ENCODE results near the gene CDC42EP1. TPM values are rescaled to one million over a fixed set of nuclear protein-coding genes. Genes with fewer than 3 reads are reported as not detected.

The CDC42EP1 gene
- total RNA-seq, 1 donor from 2014 or later: 5.8 TPM

GRCh38 chr22:37542959-37543358 is 17.3 kb upstream of the CDC42EP1 start:
- TF ChIP-seq CTCF (IDR thresholded peaks at IDR 0.05; ENCODE audit: insufficient read depth, low read length, severe bottlenecking): no peak
- no peak for DNase-seq (ENCODE audit: low read depth)
- no peak for FAIRE-seq
- Histone ChIP-seq H3K27me3 (ENCODE audit: control insufficient read depth, insufficient read depth, low read length) (no peaks in the 10 kb centered on the region), H3K4me3 (ENCODE audit: low read depth, low read length) (no peak overlapping the region), H3K36me3 (ENCODE audit: control insufficient read depth, insufficient read depth, low read length) (no peaks in the 10 kb centered on the region)

GRCh38 chr22:37544955-37545702 is 15.2 kb upstream of the CDC42EP1 start:
- H3K36me3 ChIP-seq (ENCODE audit: control insufficient read depth, insufficient read depth, low read length): no peaks in the 10 kb centered on the region
- DNase-seq (ENCODE audit: low read depth): peak; percentile 71
- peak; percentile 85 for TF ChIP-seq CTCF (IDR thresholded peaks at IDR 0.05; ENCODE audit: insufficient read depth, low read length, severe bottlenecking)
- no peak overlapping the region for H3K4me3 ChIP-seq (ENCODE audit: low read depth, low read length)
- no peak for FAIRE-seq
- no peaks in the 10 kb centered on the region for H3K27me3 ChIP-seq (ENCODE audit: control insufficient read depth, insufficient read depth, low read length)

- peak; percentile 65 for DNase-seq (ENCODE audit: low read depth)
- no peak for FAIRE-seq
- TF ChIP-seq CTCF (IDR thresholded peaks at IDR 0.05; ENCODE audit: insufficient read depth, low read length, severe bottlenecking): no peak
- Histone ChIP-seq H3K4me3 (ENCODE audit: low read depth, low read length) (no peak overlapping the region), H3K36me3 (ENCODE audit: control insufficient read depth, insufficient read depth, low read length) (no peaks in the 10 kb centered on the region), H3K27me3 (ENCODE audit: control insufficient read depth, insufficient read depth, low read length) (no peaks in the 10 kb centered on the region)
Measured at GRCh38 chr22:37545703-37546436, 14.4 kb upstream of the CDC42EP1 start.

- no peak overlapping the region for H3K4me3 ChIP-seq (ENCODE audit: low read depth, low read length)
- no peak for TF ChIP-seq CTCF (IDR thresholded peaks at IDR 0.05; ENCODE audit: insufficient read depth, low read length, severe bottlenecking)
- no peaks in the 10 kb centered on the region for H3K36me3 ChIP-seq (ENCODE audit: control insufficient read depth, insufficient read depth, low read length)
- FAIRE-seq (no peak), DNase-seq (ENCODE audit: low read depth) (no peak)
- no peaks in the 10 kb centered on the region for H3K27me3 ChIP-seq (ENCODE audit: control insufficient read depth, insufficient read depth, low read length)
Measured at GRCh38 chr22:37546437-37547250, 13.6 kb upstream of the CDC42EP1 start.

- no peaks in the 10 kb centered on the region for H3K36me3 ChIP-seq (ENCODE audit: control insufficient read depth, insufficient read depth, low read length)
- TF ChIP-seq CTCF (IDR thresholded peaks at IDR 0.05; ENCODE audit: insufficient read depth, low read length, severe bottlenecking): no peak
- DNase-seq (ENCODE audit: low read depth) (no peak), FAIRE-seq (no peak)
- no peaks in the 10 kb centered on the region for H3K27me3 ChIP-seq (ENCODE audit: control insufficient read depth, insufficient read depth, low read length)
- H3K4me3 ChIP-seq (ENCODE audit: low read depth, low read length): no peak overlapping the region
Measured at GRCh38 chr22:37547251-37547741, 13.0 kb upstream of the CDC42EP1 start.

All from bronchial epithelial cell (primary cell).